Naive B cell (primary cell): ENCODE measurements around the gene DIO2. TPM values are rescaled to one million over a fixed set of nuclear protein-coding genes. Genes with fewer than 3 reads are reported as not detected.

Experiments used
- ATAC-seq, 2 donors: fragments of 150-1000 bp; cut with Tn5 transposase; 2 replicates each; pipeline ENCODE4 v1.10.0; 2021; ENCODE audit warnings: low read depth in 2 of 2, mild to moderate bottlenecking in 2 of 2, moderate library complexity in 2 of 2
- DNase-seq: peaks from one replicate; pipeline ENCODE4 v3.0.0; 2022
- H3K27ac Mint-ChIP-seq, 6 donors: one replicate each; pipeline ENCODE4 v1.8.0; 2020 to 2022; ENCODE audit warnings: mild to moderate bottlenecking in 6 of 6, mixed read lengths in 6 of 6, moderate library complexity in 5 of 6, inconsistent platforms in 2 of 6
- H3K27me3 Mint-ChIP-seq, 3 donors: one replicate each; pipeline ENCODE4 v1.8.0; 2021 to 2022; ENCODE audit warnings: mixed read lengths in 3 of 3, mild to moderate bottlenecking in 1 of 3
- H3K36me3 Mint-ChIP-seq, 2 donors: one replicate each; pipeline ENCODE4 v1.8.0; 2020 to 2022; ENCODE audit warnings: mixed read lengths in 2 of 2, inconsistent platforms in 1 of 2, mild to moderate bottlenecking in 1 of 2
- H3K4me1 Mint-ChIP-seq, 3 donors: one replicate each; pipeline ENCODE4 v1.8.0; 2020 to 2022; ENCODE audit warnings: mixed read lengths in 3 of 3, inconsistent platforms in 1 of 3, mild to moderate bottlenecking in 1 of 3, moderate library complexity in 1 of 3
- H3K4me3 Mint-ChIP-seq, 8 donors: one replicate each; pipeline ENCODE4 v1.8.0; 2020 to 2022; ENCODE audit warnings: mild to moderate bottlenecking in 8 of 8, mixed read lengths in 8 of 8, moderate library complexity in 8 of 8, inconsistent platforms in 2 of 8
- H3K9me3 Mint-ChIP-seq, 7 donors: one replicate each; pipeline ENCODE4 v1.8.0; 2020 to 2022; ENCODE audit warnings: mixed read lengths in 7 of 7, mild to moderate bottlenecking in 5 of 7, inconsistent platforms in 2 of 7, moderate library complexity in 1 of 7
- polyA plus RNA-seq, 6 donors: library from polyadenylated mRNA; unstranded; fragments of 300-500 nt; fragmentation: Illumina TruSeq; gene quantifications; one replicate each; pipeline ENCODE4 v1.2.3, GENCODE V29; 2021; ENCODE audit warnings: low read depth in 6 of 6

DIO2 gene
- polyA plus RNA-seq, 6 donors from 2014 or later: not detected

GRCh38 chr14:80206351-80207080 lies 4.8 kb downstream of the DIO2 start:
- H3K36me3 Mint-ChIP-seq: no peaks in the 10 kb centered on the region
- no peak overlapping the region for H3K4me3 Mint-ChIP-seq
- H3K27me3 Mint-ChIP-seq: no peaks in the 10 kb centered on the region
- ATAC-seq (no peak), DNase-seq (no peak)
- H3K9me3 Mint-ChIP-seq: peaks cover 0 to 4% (median 1%) of the 10 kb centered on the region in 7 donors
- no peak overlapping the region for H3K27ac Mint-ChIP-seq
- no peaks in the 10 kb centered on the region for H3K4me1 Mint-ChIP-seq

GRCh38 chr14:80202888-80203562 lies 8.3 kb downstream of the DIO2 start:
- no peak for ATAC-seq
- no peaks in the 10 kb centered on the region for H3K27me3 Mint-ChIP-seq
- peaks cover 0 to 4% (median 3%) of the 10 kb centered on the region in 7 donors for H3K9me3 Mint-ChIP-seq
- no peaks in the 10 kb centered on the region for H3K36me3 Mint-ChIP-seq
- DNase-seq: no peak
- H3K27ac Mint-ChIP-seq: no peak overlapping the region
- no peak overlapping the region for H3K4me3 Mint-ChIP-seq
- H3K4me1 Mint-ChIP-seq: no peaks in the 10 kb centered on the region

- Mint-ChIP-seq H3K4me3 (no peak overlapping the region), H3K27me3 (no peaks in the 10 kb centered on the region), H3K27ac (no peak overlapping the region), H3K9me3 (peaks cover 0 to 4% (median 0%) of the 10 kb centered on the region in 7 donors), H3K4me1 (no peaks in the 10 kb centered on the region), H3K36me3 (no peaks in the 10 kb centered on the region)
- ATAC-seq: no peak
- DNase-seq: no peak
These were observed 11.2 kb downstream of the DIO2 start for GRCh38 chr14:80200093-80200492.

GRCh38 chr14:80188571-80188970 lies 22.7 kb downstream of the DIO2 start:
- H3K4me3 Mint-ChIP-seq: no peak overlapping the region
- no peaks in the 10 kb centered on the region for H3K4me1 Mint-ChIP-seq
- no peak overlapping the region for H3K27ac Mint-ChIP-seq
- ATAC-seq (no peak), DNase-seq (no peak)
- H3K27me3 Mint-ChIP-seq: no peaks in the 10 kb centered on the region
- peaks cover 0 to 5% (median 0%) of the 10 kb centered on the region in 7 donors for H3K9me3 Mint-ChIP-seq
- no peaks in the 10 kb centered on the region for H3K36me3 Mint-ChIP-seq

- no peaks in the 10 kb centered on the region for H3K27me3 Mint-ChIP-seq
- H3K36me3 Mint-ChIP-seq: no peaks in the 10 kb centered on the region
- no peak overlapping the region for H3K27ac Mint-ChIP-seq
- H3K4me3 Mint-ChIP-seq: no peak overlapping the region
- peaks cover 0 to 4% (median 0%) of the 10 kb centered on the region in 7 donors for H3K9me3 Mint-ChIP-seq
- ATAC-seq (no peak), DNase-seq (no peak)
- no peaks in the 10 kb centered on the region for H3K4me1 Mint-ChIP-seq
These were observed 25.0 kb downstream of the DIO2 start for GRCh38 chr14:80186301-80186800.

GRCh38 chr14:80176893-80177292 lies 34.4 kb downstream of the DIO2 start:
- no peaks in the 10 kb centered on the region for H3K27me3 Mint-ChIP-seq
- no peak for DNase-seq
- H3K36me3 Mint-ChIP-seq: no peaks in the 10 kb centered on the region
- H3K4me1 Mint-ChIP-seq: no peaks in the 10 kb centered on the region
- peaks cover 0 to 7% (median 3%) of the 10 kb centered on the region in 7 donors for H3K9me3 Mint-ChIP-seq
- ATAC-seq: no peak
- H3K4me3 Mint-ChIP-seq: no peak overlapping the region
- H3K27ac Mint-ChIP-seq: no peak overlapping the region

GRCh38 chr14:80172375-80173051 lies 38.8 kb downstream of the DIO2 start:
- H3K27ac Mint-ChIP-seq: no peak overlapping the region
- ATAC-seq (no peak), DNase-seq (no peak)
- no peaks in the 10 kb centered on the region for H3K4me1 Mint-ChIP-seq
- peaks cover 0 to 4% (median 3%) of the 10 kb centered on the region in 7 donors for H3K9me3 Mint-ChIP-seq
- H3K36me3 Mint-ChIP-seq: no peaks in the 10 kb centered on the region
- H3K27me3 Mint-ChIP-seq: no peaks in the 10 kb centered on the region
- no peak overlapping the region for H3K4me3 Mint-ChIP-seq

GRCh38 chr14:80167793-80168448 lies 43.4 kb downstream of the DIO2 start:
- Mint-ChIP-seq H3K4me3 (no peak overlapping the region), H3K4me1 (no peaks in the 10 kb centered on the region), H3K36me3 (no peaks in the 10 kb centered on the region), H3K27ac (peak overlapping the region in 1 of 6 donors; percentile 36), H3K27me3 (no peaks in the 10 kb centered on the region), H3K9me3 (peaks cover 0 to 4% (median 0%) of the 10 kb centered on the region in 7 donors)
- ATAC-seq (no peak), DNase-seq (no peak)

- no peak overlapping the region for H3K27ac Mint-ChIP-seq
These were observed 46.1 kb downstream of the DIO2 start for GRCh38 chr14:80164991-80165721.

GRCh38 chr14:80152763-80153162 lies 58.5 kb downstream of the DIO2 start:
- H3K4me3 Mint-ChIP-seq: no peak overlapping the region
- H3K36me3 Mint-ChIP-seq: no peaks in the 10 kb centered on the region
- DNase-seq (no peak), ATAC-seq (no peak)
- H3K4me1 Mint-ChIP-seq: no peaks in the 10 kb centered on the region
- no peak overlapping the region for H3K27ac Mint-ChIP-seq
- H3K9me3 Mint-ChIP-seq: peaks cover 0 to 10% (median 1%) of the 10 kb centered on the region in 7 donors
- no peaks in the 10 kb centered on the region for H3K27me3 Mint-ChIP-seq

More at GRCh38 chr14:80164991-80165721, 46.1 kb downstream of the DIO2 start:
- H3K4me3 Mint-ChIP-seq: no peak overlapping the region
- H3K4me1 Mint-ChIP-seq: no peaks in the 10 kb centered on the region
- no peak for DNase-seq
- H3K36me3 Mint-ChIP-seq: no peaks in the 10 kb centered on the region
- H3K27me3 Mint-ChIP-seq: no peaks in the 10 kb centered on the region
- peaks cover 0 to 2% (median 0%) of the 10 kb centered on the region in 7 donors for H3K9me3 Mint-ChIP-seq
- no peak for ATAC-seq

- DNase-seq (no peak), ATAC-seq (no peak)
- Mint-ChIP-seq H3K27ac (no peak overlapping the region), H3K27me3 (no peaks in the 10 kb centered on the region), H3K4me1 (no peaks in the 10 kb centered on the region), H3K36me3 (no peaks in the 10 kb centered on the region), H3K9me3 (peaks cover 0 to 6% (median 2%) of the 10 kb centered on the region in 7 donors), H3K4me3 (no peak overlapping the region)
These were observed 59.1 kb downstream of the DIO2 start for GRCh38 chr14:80152166-80152565.

GRCh38 chr14:80150301-80150700 lies 61.0 kb downstream of the DIO2 start:
- ATAC-seq (no peak), DNase-seq (no peak)
- H3K27me3 Mint-ChIP-seq: no peaks in the 10 kb centered on the region
- H3K4me1 Mint-ChIP-seq: no peaks in the 10 kb centered on the region
- peaks cover 0 to 8% (median 2%) of the 10 kb centered on the region in 7 donors for H3K9me3 Mint-ChIP-seq
- no peak overlapping the region for H3K4me3 Mint-ChIP-seq
- no peaks in the 10 kb centered on the region for H3K36me3 Mint-ChIP-seq
- no peak overlapping the region for H3K27ac Mint-ChIP-seq
